IMR-90 (cell line): ENCODE data around the gene PTGR2. TPM values are rescaled to one million over a fixed set of nuclear protein-coding genes. Genes with fewer than 3 reads are reported as not detected.

Experiments
- ATAC-seq: fragments of 200-7000 bp; cut with Tn5 transposase; 2 replicates; pipeline ENCODE4 v1.9.1; 2020; ENCODE audit warnings: low read depth, mild to moderate bottlenecking, moderate library complexity
- BruUV-seq: library from RNA; stranded (reverse); fragments of 400-500 nt; replicated peaks from 2 replicates; lab custom pipeline; 2021; lab: Mats Ljungman, UMichigan
- CTCF ChIA-PET: fragments of 300-600 bp; formaldehyde crosslinking; extraction: SDS; loops from one replicate; lab custom pipeline; 2021; ENCODE audit warnings: antibody characterized with exemption; lab: Yijun Ruan, JAX
- POLR2A ChIA-PET: fragments of 300-600 bp; sonication (Branson Sonifier 250); formaldehyde crosslinking; loops from one replicate; lab custom pipeline; 2022; ENCODE audit warnings: antibody characterized with exemption; ENCODE audit not compliant: unreplicated experiment; lab: Charles Lee
- DNase-seq: peaks from one replicate; pipeline ENCODE4 v3.0.0; 2013
- H2AFZ ChIP-seq: replicated peaks from 2 replicates; pipeline ENCODE3; 2013; ENCODE audit warnings: low read length, mild to moderate bottlenecking; ENCODE audit not compliant: poor library complexity
- H2AK5ac ChIP-seq: 2 replicates; pipeline ENCODE4 v1.6.1; 2013; ENCODE audit warnings: low read depth, low read length, inconsistent platforms
- H2AK9ac ChIP-seq: replicated peaks from 2 replicates; pipeline ENCODE3; 2013; ENCODE audit warnings: mild to moderate bottlenecking, low read depth, low read length, moderate library complexity; ENCODE audit not compliant: poor library complexity
- H2BK120ac ChIP-seq: 2 replicates; pipeline ENCODE4 v1.6.1; 2013; ENCODE audit warnings: low read depth, low read length, inconsistent platforms
- H2BK15ac ChIP-seq: 3 replicates; pipeline ENCODE4 v1.6.1; 2013; ENCODE audit warnings: low read depth, low read length, inconsistent platforms
- H2BK20ac ChIP-seq: 2 replicates; pipeline ENCODE4 v1.6.1; 2013; ENCODE audit warnings: low read depth, mild to moderate bottlenecking, inconsistent platforms, low read length, moderate library complexity
- H2BK5ac ChIP-seq: 2 replicates; pipeline ENCODE4 v1.6.1; 2013; ENCODE audit warnings: mild to moderate bottlenecking, low read depth, low read length, inconsistent platforms; ENCODE audit not compliant: poor library complexity, severe bottlenecking
- H3K14ac ChIP-seq: replicated peaks from 2 replicates; pipeline ENCODE4 v1.6.1; 2013; ENCODE audit warnings: low read depth, low read length, inconsistent platforms
- H3K18ac ChIP-seq: 2 replicates; pipeline ENCODE4 v1.6.1; 2013; ENCODE audit warnings: low read depth, low read length, control low read depth
- H3K23ac ChIP-seq: 2 replicates; pipeline ENCODE4 v1.6.1; 2013; ENCODE audit warnings: low read depth, low read length, inconsistent platforms
- H3K27ac ChIP-seq: 2 replicates; pipeline ENCODE4 v1.5.1; 2013; ENCODE audit warnings: mild to moderate bottlenecking, control low read depth, low read length; ENCODE audit not compliant: insufficient read depth
- H3K27me3 ChIP-seq: 2 replicates; pipeline ENCODE4 v1.6.1; 2013; ENCODE audit warnings: low read length; ENCODE audit not compliant: control insufficient read depth, insufficient read depth
- H3K36me3 ChIP-seq: 2 replicates; pipeline ENCODE4 v1.6.1; 2013; ENCODE audit warnings: low read length, mixed read lengths; ENCODE audit not compliant: control insufficient read depth, insufficient read depth
- H3K4ac ChIP-seq: 2 replicates; pipeline ENCODE4 v1.6.1; 2013; ENCODE audit warnings: low read depth, low read length, inconsistent platforms
- H3K4me1 ChIP-seq: 2 replicates; pipeline ENCODE4 v1.6.1; 2013; ENCODE audit warnings: low read length, mixed read lengths; ENCODE audit not compliant: control insufficient read depth, insufficient read depth
- H3K4me2 ChIP-seq: 2 replicates; pipeline ENCODE4 v1.6.1; 2013; ENCODE audit warnings: low read depth, mild to moderate bottlenecking, control low read depth, low read length, moderate library complexity
- H3K4me3 ChIP-seq: 2 replicates; pipeline ENCODE4 v1.5.1; 2013; ENCODE audit warnings: low read depth, mild to moderate bottlenecking, control low read depth, low read length, moderate library complexity; ENCODE audit not compliant: insufficient read depth
- H3K56ac ChIP-seq: 2 replicates; pipeline ENCODE4 v1.6.1; 2013; ENCODE audit warnings: low read length, inconsistent platforms; ENCODE audit not compliant: insufficient read depth; ENCODE audit errors: extremely low read depth
- H3K79me1 ChIP-seq, 2 experiments: 2 replicates each; pipeline ENCODE4 v1.6.1; 2013; ENCODE audit warnings: low read length in 2 of 2, inconsistent platforms in 1 of 2, low read depth in 1 of 2
- H3K9ac ChIP-seq: 2 replicates; pipeline ENCODE4 v1.6.1; 2013; ENCODE audit warnings: low read depth, low read length, control low read depth
- H3K9me1 ChIP-seq: 2 replicates; pipeline ENCODE4 v1.6.1; 2013; ENCODE audit warnings: low read length, inconsistent platforms; ENCODE audit not compliant: insufficient read depth
- H3K9me3 ChIP-seq: 2 replicates; pipeline ENCODE4 v1.6.1; 2013; ENCODE audit warnings: low read length; ENCODE audit not compliant: control insufficient read depth, insufficient read depth
- H4K20me1 ChIP-seq: 2 replicates; pipeline ENCODE4 v1.6.1; 2013; ENCODE audit warnings: low read length, inconsistent platforms; ENCODE audit not compliant: insufficient read depth
- H4K5ac ChIP-seq: 2 replicates; pipeline ENCODE4 v1.6.1; 2013; ENCODE audit warnings: mild to moderate bottlenecking, low read depth, low read length, control low read depth
- H4K8ac ChIP-seq, 2 experiments: 2 replicates each; pipeline ENCODE4 v1.6.1; 2013; ENCODE audit warnings: low read depth in 2 of 2, low read length in 2 of 2, control low read depth in 1 of 2, inconsistent platforms in 1 of 2
- H4K91ac ChIP-seq: 2 replicates; pipeline ENCODE4 v1.6.1; 2013; ENCODE audit warnings: low read depth, low read length, inconsistent platforms; ENCODE audit not compliant: insufficient read depth
- RAD21 ChIP-seq: IDR thresholded peaks from 2 replicates; pipeline ENCODE4 v1.6.1; 2012; ENCODE audit warnings: low read length, improper control_type of control experiment
- dilution Hi-C: fragments of 300-500 bp; cut with HindIII; formaldehyde crosslinking; loops from one replicate; pipeline ENCODE4 v1.14.3; 2018; ENCODE audit warnings: low sequenced_read_pairs; ENCODE audit not compliant: unreplicated experiment
- in situ Hi-C: fragments of 300-500 bp; cut with MboI; formaldehyde crosslinking; loops from 3 replicates; pipeline ENCODE4 v1.14.3; 2019; ENCODE audit warnings: low sequenced_read_pairs, inconsistent platforms, mixed read lengths
- intact Hi-C: fragments of 100-400 bp; cut with micrococcal nuclease; formaldehyde crosslinking; loops from 2 replicates; pipeline ENCODE4 v1.10.0; 2022
- polyA plus RNA-seq, 3 experiments: library from polyadenylated mRNA; depleted of rRNA; stranded (reverse); fragments of >200 nt; gene quantifications; 2 replicates each; pipeline ENCODE4 v1.2.3, GENCODE V29; 2012; ENCODE audit warnings: low replicate concordance in 1 of 3
- total RNA-seq: library from RNA; depleted of rRNA; stranded (reverse); fragments of >200 nt; gene quantifications from 2 replicates; pipeline ENCODE4 v1.2.3, GENCODE V29; 2012
- TF ChIP-seq, protein P1 (sequence below): conservative IDR thresholded peaks from 2 replicates; pipeline ENCODE4 v1.5.1; 2012; ENCODE audit warnings: mild to moderate bottlenecking, low read depth, low read length, improper control_type of control experiment

PTGR2 gene
- total and polyA plus RNA-seq, 2 of the 4 experiments (the other 2 are of a cell fraction): 1.3 to 3.2 TPM

DNA sequence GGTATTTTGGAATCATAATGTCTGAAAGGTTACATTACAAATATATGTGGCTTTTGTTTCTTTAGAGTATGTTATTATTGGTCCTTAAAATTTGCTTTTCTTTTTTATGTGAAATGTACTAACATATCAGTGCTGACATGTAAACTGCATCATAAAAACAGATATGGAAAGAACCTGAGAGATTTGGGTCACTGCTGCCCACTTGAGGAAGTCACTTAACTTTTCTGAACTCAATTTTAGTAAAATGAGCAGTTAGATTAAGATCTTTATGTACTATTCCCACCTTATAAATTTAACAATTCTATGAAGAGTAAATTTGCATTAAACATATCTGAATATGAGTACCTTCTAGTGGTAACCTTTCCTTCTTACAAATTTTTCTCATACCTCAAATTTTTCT, 7.5 kb downstream of the PTGR2 start:
- no peak overlapping the region for H2BK15ac ChIP-seq
- H3K9me1 ChIP-seq: 0 out of 2 replicates have a peak, but pooled peaks cover 3% of the 10 kb centered on the region
- H3K27ac ChIP-seq: no peak overlapping the region
- no peaks in the 10 kb centered on the region; a peak in 2 of 4 replicates for H3K79me1 ChIP-seq
- BruUV-seq: no TSS peak
- H2AFZ ChIP-seq: no peak overlapping the region
- no peak overlapping the region for H3K4me2 ChIP-seq
- no peak overlapping the region for H4K91ac ChIP-seq
- TF ChIP-seq RAD21: no peak
- TF ChIP-seq, protein P1, sequence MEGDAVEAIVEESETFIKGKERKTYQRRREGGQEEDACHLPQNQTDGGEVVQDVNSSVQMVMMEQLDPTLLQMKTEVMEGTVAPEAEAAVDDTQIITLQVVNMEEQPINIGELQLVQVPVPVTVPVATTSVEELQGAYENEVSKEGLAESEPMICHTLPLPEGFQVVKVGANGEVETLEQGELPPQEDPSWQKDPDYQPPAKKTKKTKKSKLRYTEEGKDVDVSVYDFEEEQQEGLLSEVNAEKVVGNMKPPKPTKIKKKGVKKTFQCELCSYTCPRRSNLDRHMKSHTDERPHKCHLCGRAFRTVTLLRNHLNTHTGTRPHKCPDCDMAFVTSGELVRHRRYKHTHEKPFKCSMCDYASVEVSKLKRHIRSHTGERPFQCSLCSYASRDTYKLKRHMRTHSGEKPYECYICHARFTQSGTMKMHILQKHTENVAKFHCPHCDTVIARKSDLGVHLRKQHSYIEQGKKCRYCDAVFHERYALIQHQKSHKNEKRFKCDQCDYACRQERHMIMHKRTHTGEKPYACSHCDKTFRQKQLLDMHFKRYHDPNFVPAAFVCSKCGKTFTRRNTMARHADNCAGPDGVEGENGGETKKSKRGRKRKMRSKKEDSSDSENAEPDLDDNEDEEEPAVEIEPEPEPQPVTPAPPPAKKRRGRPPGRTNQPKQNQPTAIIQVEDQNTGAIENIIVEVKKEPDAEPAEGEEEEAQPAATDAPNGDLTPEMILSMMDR: peak; percentile 18; the same call in 1 of the 2 replicates
- H2BK120ac ChIP-seq: no peak overlapping the region
- H4K20me1 ChIP-seq: no peaks in the 10 kb centered on the region
- no peak overlapping the region for H2AK5ac ChIP-seq
- no peak overlapping the region for H3K18ac ChIP-seq
- H2BK20ac ChIP-seq: no peak overlapping the region
- POLR2A ChIA-PET: no interaction called here
- DNase-seq (no peak), ATAC-seq (no peak)
- CTCF ChIA-PET: no interaction called here
- H3K4me3 ChIP-seq: no peak overlapping the region
- dilution Hi-C loops (no loop called here), in situ Hi-C loops (no loop called here), intact Hi-C loops (no loop called here)
- H2BK5ac ChIP-seq: no peak overlapping the region
- no peak overlapping the region for H3K56ac ChIP-seq
- H3K4me1 ChIP-seq: peaks cover 3% of the 10 kb centered on the region
- H3K9ac ChIP-seq: no peak overlapping the region
- no peak overlapping the region for H3K14ac ChIP-seq
- H4K8ac ChIP-seq: no peak overlapping the region
- H3K27me3 ChIP-seq: no peaks in the 10 kb centered on the region
- H3K4ac ChIP-seq: no peak overlapping the region
- no peaks in the 10 kb centered on the region for H3K9me3 ChIP-seq
- H3K36me3 ChIP-seq: peaks cover 6% of the 10 kb centered on the region
- no peak overlapping the region for H2AK9ac ChIP-seq
- H3K23ac ChIP-seq: no peak overlapping the region
- H4K5ac ChIP-seq: no peak overlapping the region
